Endothelial cell of umbilical vein (primary cell): Measurements from ENCODE around the gene SWT1. TPM values are rescaled to one million over a fixed set of nuclear protein-coding genes. Genes with fewer than 3 reads are reported as not detected.
A peak's percentile ranks its signal among the peaks of the same experiment; 100 is the strongest.

Source experiments
- BruUV-seq: library from RNA; stranded (reverse); fragments of 400-500 nt; replicated peaks from 2 replicates; lab custom pipeline; 2021; lab: Mats Ljungman, UMichigan
- CTCF ChIA-PET: fragments of 300-600, 350-600 bp; sonication (Branson Sonifier 250); formaldehyde crosslinking; loops from one replicate; lab custom pipeline; 2021; ENCODE audit warnings: antibody characterized with exemption, inconsistent platforms; lab: Charles Lee
- POLR2A ChIA-PET: fragments of 300-600, 350-600 bp; sonication (Branson Sonifier 250); formaldehyde crosslinking; loops from one replicate; lab custom pipeline; 2021; ENCODE audit warnings: antibody characterized with exemption, inconsistent platforms; lab: Charles Lee
- DNase-seq: peaks from one replicate; pipeline ENCODE4 v3.0.0-alpha.2; 2011; ENCODE audit warnings: low read depth, low spot score
- FAIRE-seq: peaks from 2 replicates; lab custom pipeline; 2011; peaks lifted over from hg19 to GRCh38; lab: Jason Lieb, UNC
- H2AFZ ChIP-seq: 2 replicates; pipeline ENCODE4 v1.6.0; 2012; ENCODE audit warnings: low read depth, low read length, control low read depth, inconsistent platforms
- H3K27ac ChIP-seq: 2 replicates; pipeline ENCODE4 v1.5.1; 2011; ENCODE audit warnings: low read depth, mild to moderate bottlenecking, control low read depth, low read length, moderate library complexity; ENCODE audit not compliant: insufficient read depth
- H3K27me3 ChIP-seq, 2 experiments: 2 replicates each; pipeline versions ENCODE4 v1.6.0 to v1.6.1; 2011; ENCODE audit warnings: low read length in 2 of 2, mixed read lengths in 1 of 2; ENCODE audit not compliant: control insufficient read depth in 2 of 2, insufficient read depth in 2 of 2
- H3K36me3 ChIP-seq, 2 experiments: 2 replicates in 1 of 2; 3 replicates in 1 of 2; pipeline ENCODE4 v1.5.1; 2011; ENCODE audit warnings: low read length in 2 of 2, mild to moderate bottlenecking in 1 of 2, moderate library complexity in 1 of 2; ENCODE audit not compliant: control insufficient read depth in 2 of 2, insufficient read depth in 2 of 2; ENCODE audit errors: extremely low read depth in 1 of 2
- H3K4me1 ChIP-seq: 3 replicates; pipeline ENCODE4 v1.5.1; 2011; ENCODE audit warnings: mild to moderate bottlenecking, low read length; ENCODE audit not compliant: control insufficient read depth, insufficient read depth; ENCODE audit errors: extremely low read depth
- H3K4me2 ChIP-seq: 2 replicates; pipeline ENCODE4 v1.6.1; 2011; ENCODE audit warnings: low read length, control low read depth, mixed read lengths; ENCODE audit not compliant: insufficient read depth
- H3K4me3 ChIP-seq, 3 experiments: fragments of 200-600 bp in 1 of 3; sonication (generic), shearing (Covaris generic) in 1 of 3; replicated peaks in 1 of 3; 2 replicates each; pipeline ENCODE4 v1.5.1; 2011 to 2016; ENCODE audit warnings: control low read depth in 3 of 3, low read length in 3 of 3, mild to moderate bottlenecking in 2 of 3, inconsistent platforms in 1 of 3, low read depth in 1 of 3, moderate library complexity in 1 of 3; ENCODE audit not compliant: insufficient read depth in 1 of 3
- H3K79me2 ChIP-seq: 2 replicates; pipeline ENCODE4 v1.6.0; 2012; ENCODE audit warnings: low read length, inconsistent platforms; ENCODE audit not compliant: control insufficient read depth, insufficient read depth
- H3K9ac ChIP-seq: replicated peaks from 2 replicates; pipeline ENCODE3; 2011; ENCODE audit warnings: low read length, control low read depth; ENCODE audit not compliant: insufficient read depth; ENCODE audit errors: extremely low read depth
- H3K9me1 ChIP-seq: replicated peaks from 3 replicates; pipeline ENCODE4 v1.6.0; 2011; ENCODE audit warnings: mild to moderate bottlenecking, low read length; ENCODE audit not compliant: control insufficient read depth, insufficient read depth; ENCODE audit errors: extremely low read depth
- H3K9me3 ChIP-seq: replicated peaks from 2 replicates; pipeline ENCODE4 v1.5.1; 2012; ENCODE audit warnings: low read length, inconsistent platforms; ENCODE audit not compliant: control insufficient read depth, insufficient read depth
- H4K20me1 ChIP-seq: replicated peaks from 2 replicates; pipeline ENCODE3; 2011; ENCODE audit warnings: mild to moderate bottlenecking, low read length; ENCODE audit not compliant: control insufficient read depth, insufficient read depth; ENCODE audit errors: extremely low read depth
- EZH2 ChIP-seq: IDR thresholded peaks from 2 replicates; pipeline ENCODE4 v1.6.1; 2012; ENCODE audit warnings: borderline replicate concordance, low read depth, mild to moderate bottlenecking, moderate library complexity, low read length, inconsistent platforms; ENCODE audit not compliant: severe bottlenecking
- GATA2 ChIP-seq: IDR thresholded peaks from 2 replicates; pipeline ENCODE4 v1.7.0; 2011; ENCODE audit warnings: low read depth, mild to moderate bottlenecking, moderate library complexity, mixed read lengths, low read length; ENCODE audit not compliant: insufficient read length, insufficient read depth
- MAX ChIP-seq: IDR thresholded peaks from 2 replicates; pipeline ENCODE4 v1.6.1; 2011; ENCODE audit not compliant: insufficient read depth, insufficient read length
- MYC ChIP-seq: IDR thresholded peaks from one replicate; pipeline ENCODE4 v1.6.1; 2011; ENCODE audit warnings: mild to moderate bottlenecking, low read depth, low read length
- POLR2A ChIP-seq: IDR thresholded peaks from 2 replicates; pipeline ENCODE4 v1.6.1; 2012; ENCODE audit warnings: low read depth, mild to moderate bottlenecking, control low read depth, low read length
- dilution Hi-C: fragments of 300-500 bp; cut with MboI; formaldehyde crosslinking; loops from one replicate; pipeline ENCODE4 v1.15.0; 2019; ENCODE audit warnings: low sequenced_read_pairs; ENCODE audit not compliant: extremely low pct_ligation_motif_present
- intact Hi-C: fragments of 100-400 bp; cut with micrococcal nuclease; formaldehyde crosslinking; loops from one replicate; pipeline ENCODE4 v1.10.0; 2022
- polyA plus RNA-seq, 4 experiments: library from polyadenylated mRNA; depleted of rRNA in 3 of 4; stranded (reverse) in 3 of 4; unstranded in 1 of 4; fragments of >200 nt; gene quantifications; 2 replicates each; pipeline versions ENCODE4 v1.2.1 to v1.2.3, GENCODE V29; 2011 to 2012; ENCODE audit warnings: missing spikeins in 1 of 4
- total RNA-seq: library from RNA; stranded (reverse); gene quantifications from 2 replicates; pipeline ENCODE4 v1.2.3, GENCODE V29; 2021
- TF ChIP-seq, protein P1 (sequence below), 2 donors: IDR thresholded peaks; 1 replicate in 1 of 2; 2 replicates in 1 of 2; pipeline ENCODE4 v1.5.1; 2011; ENCODE audit warnings: low read length in 2 of 2, mild to moderate bottlenecking in 2 of 2, moderate library complexity in 2 of 2, control low read depth in 1 of 2, inconsistent platforms in 1 of 2, low read depth in 1 of 2; ENCODE audit not compliant: insufficient read depth in 1 of 2; ENCODE audit errors: extremely low read depth in 1 of 2

The SWT1 gene
- total and polyA plus RNA-seq, 2 donors (not counting 3 experiments of a cell fraction or from before 2014, with no cell fraction given): 1.0 to 4.3 TPM

DNA sequence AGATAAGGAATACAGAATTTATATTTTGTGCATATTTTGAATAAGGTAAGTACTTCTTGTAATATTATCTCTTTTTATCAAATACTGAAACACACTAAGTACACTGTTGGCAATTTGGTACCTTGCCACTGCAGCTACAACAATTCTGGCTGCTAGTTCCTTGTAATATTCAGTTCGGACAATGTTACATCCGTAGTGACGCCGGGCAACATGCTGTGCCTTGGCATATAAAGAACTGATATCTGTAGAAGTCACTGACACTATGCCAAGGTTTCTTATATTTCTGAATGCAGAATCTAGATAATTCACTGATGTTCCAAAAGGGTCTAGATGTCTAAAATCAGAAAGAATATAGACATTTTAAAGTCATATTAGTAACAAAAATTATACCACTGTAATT lies 17.7 kb upstream of the SWT1 start:
- ChIA-PET CTCF (interaction anchor here (2.1 kb wide), 1 partner anchor 31 kb away, joined by 8 read pairs; no protein-coding TSS in a partner anchor), POLR2A (no interaction called here)
- no peaks in the 10 kb centered on the region for H4K20me1 ChIP-seq
- no peak overlapping the region for H3K27ac ChIP-seq
- no peak for FAIRE-seq
- no peak overlapping the region for H2AFZ ChIP-seq
- no peak overlapping the region for H3K4me2 ChIP-seq
- no peaks in the 10 kb centered on the region for H3K79me2 ChIP-seq
- H3K27me3 ChIP-seq: no peaks in the 10 kb centered on the region
- DNase-seq: no peak
- intact Hi-C loops: no loop called here
- dilution Hi-C loops: no loop called here
- H3K9me3 ChIP-seq: no peaks in the 10 kb centered on the region
- H3K4me3 ChIP-seq: no peak overlapping the region
- TF ChIP-seq MYC (no peak), MAX (no peak)
- no peaks in the 10 kb centered on the region for H3K4me1 ChIP-seq
- H3K36me3 ChIP-seq: no peaks in the 10 kb centered on the region
- no peak overlapping the region for H3K9ac ChIP-seq
- BruUV-seq: no TSS peak
- no peaks in the 10 kb centered on the region for H3K9me1 ChIP-seq

- Histone ChIP-seq H3K79me2 (no peaks in the 10 kb centered on the region), H4K20me1 (no peaks in the 10 kb centered on the region), H3K9me1 (no peaks in the 10 kb centered on the region), H3K4me3 (no peak overlapping the region), H3K27ac (no peak overlapping the region), H3K9me3 (no peaks in the 10 kb centered on the region), H3K9ac (no peak overlapping the region), H3K4me2 (peak overlapping the region; percentile 17), H2AFZ (no peak overlapping the region), H3K4me1 (no peaks in the 10 kb centered on the region), H3K27me3 (no peaks in the 10 kb centered on the region), H3K36me3 (peaks cover 3% of the 10 kb centered on the region in 2 experiments)
- dilution Hi-C loops (no loop called here), intact Hi-C loops (no loop called here)
- ChIA-PET CTCF (interaction anchor here (1.0 to 3.3 kb wide), 2 partner anchors 26 to 99 kb away, joined by 3 to 18 read pairs; partner anchors contain the start of gene RNF2), POLR2A (no interaction called here)
- FAIRE-seq (no peak), DNase-seq (peak; percentile 8)
- TF ChIP-seq, protein P1, sequence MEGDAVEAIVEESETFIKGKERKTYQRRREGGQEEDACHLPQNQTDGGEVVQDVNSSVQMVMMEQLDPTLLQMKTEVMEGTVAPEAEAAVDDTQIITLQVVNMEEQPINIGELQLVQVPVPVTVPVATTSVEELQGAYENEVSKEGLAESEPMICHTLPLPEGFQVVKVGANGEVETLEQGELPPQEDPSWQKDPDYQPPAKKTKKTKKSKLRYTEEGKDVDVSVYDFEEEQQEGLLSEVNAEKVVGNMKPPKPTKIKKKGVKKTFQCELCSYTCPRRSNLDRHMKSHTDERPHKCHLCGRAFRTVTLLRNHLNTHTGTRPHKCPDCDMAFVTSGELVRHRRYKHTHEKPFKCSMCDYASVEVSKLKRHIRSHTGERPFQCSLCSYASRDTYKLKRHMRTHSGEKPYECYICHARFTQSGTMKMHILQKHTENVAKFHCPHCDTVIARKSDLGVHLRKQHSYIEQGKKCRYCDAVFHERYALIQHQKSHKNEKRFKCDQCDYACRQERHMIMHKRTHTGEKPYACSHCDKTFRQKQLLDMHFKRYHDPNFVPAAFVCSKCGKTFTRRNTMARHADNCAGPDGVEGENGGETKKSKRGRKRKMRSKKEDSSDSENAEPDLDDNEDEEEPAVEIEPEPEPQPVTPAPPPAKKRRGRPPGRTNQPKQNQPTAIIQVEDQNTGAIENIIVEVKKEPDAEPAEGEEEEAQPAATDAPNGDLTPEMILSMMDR (IDR thresholded peaks at IDR 0.05; ENCODE audit: extremely low read depth in 1 of 2, insufficient read depth in 1 of 2, low read depth in 1 of 2, low read length in 2 of 2): no peak
- TF ChIP-seq EZH2: no peak
- TF ChIP-seq GATA2: no peak
- TF ChIP-seq POLR2A: no peak
- no peak for TF ChIP-seq MAX
- no TSS peak for BruUV-seq
Observed at GRCh38 chr1:185144233-185144632, 12.7 kb upstream of the SWT1 start.
